Measurements from ENCODE around the gene ATXN7L3.
"Not testable (repeated sequence)": the region's sequence is repeated elsewhere in the genome, so short reads cannot be mapped to it uniquely, and the experiment has no call there.

DNA sequence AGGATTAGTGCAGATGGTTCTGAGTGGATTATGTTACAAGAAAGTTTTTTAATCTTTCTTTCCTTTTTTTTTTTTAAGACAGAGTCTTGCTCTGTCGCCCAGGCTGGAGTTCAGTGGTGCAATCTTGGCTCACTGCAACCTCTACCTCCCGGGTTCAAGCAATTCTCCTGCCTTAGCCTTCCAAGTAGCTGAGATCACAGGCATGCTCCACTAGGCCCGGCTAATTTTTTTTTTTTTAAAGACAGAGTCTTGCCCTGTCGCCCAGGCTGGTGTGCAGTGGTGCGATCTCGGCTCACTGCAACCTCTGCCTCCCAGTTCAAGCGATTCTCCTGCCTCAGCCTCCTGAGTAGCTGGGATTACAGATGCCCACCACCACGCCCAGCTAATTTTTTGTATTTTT lies 55.8 kb downstream of the ATXN7L3 start:
- TF ChIP-seq, protein P1, sequence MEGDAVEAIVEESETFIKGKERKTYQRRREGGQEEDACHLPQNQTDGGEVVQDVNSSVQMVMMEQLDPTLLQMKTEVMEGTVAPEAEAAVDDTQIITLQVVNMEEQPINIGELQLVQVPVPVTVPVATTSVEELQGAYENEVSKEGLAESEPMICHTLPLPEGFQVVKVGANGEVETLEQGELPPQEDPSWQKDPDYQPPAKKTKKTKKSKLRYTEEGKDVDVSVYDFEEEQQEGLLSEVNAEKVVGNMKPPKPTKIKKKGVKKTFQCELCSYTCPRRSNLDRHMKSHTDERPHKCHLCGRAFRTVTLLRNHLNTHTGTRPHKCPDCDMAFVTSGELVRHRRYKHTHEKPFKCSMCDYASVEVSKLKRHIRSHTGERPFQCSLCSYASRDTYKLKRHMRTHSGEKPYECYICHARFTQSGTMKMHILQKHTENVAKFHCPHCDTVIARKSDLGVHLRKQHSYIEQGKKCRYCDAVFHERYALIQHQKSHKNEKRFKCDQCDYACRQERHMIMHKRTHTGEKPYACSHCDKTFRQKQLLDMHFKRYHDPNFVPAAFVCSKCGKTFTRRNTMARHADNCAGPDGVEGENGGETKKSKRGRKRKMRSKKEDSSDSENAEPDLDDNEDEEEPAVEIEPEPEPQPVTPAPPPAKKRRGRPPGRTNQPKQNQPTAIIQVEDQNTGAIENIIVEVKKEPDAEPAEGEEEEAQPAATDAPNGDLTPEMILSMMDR (conservative IDR thresholded peaks at IDR 0.05) = not testable (repeated sequence)
- not testable (repeated sequence) for TF ChIP-seq ZFX (IDR thresholded peaks at IDR 0.05)

Measured in C4-2B (cell line).